ENCODE measurements around the gene CCDC85C. TPM values are rescaled to one million over a fixed set of nuclear protein-coding genes. Genes with fewer than 3 reads are reported as not detected.
A peak's percentile ranks its signal among the peaks of the same experiment; 100 is the strongest.

CCDC85C gene
- polyA plus RNA-seq, 1 of the 3 experiments (the other 2 are of a cell fraction): 9.6 TPM

- Histone ChIP-seq H4K20me1 (ENCODE audit: insufficient read depth) (peaks cover 19% of the 10 kb centered on the region; the same call in 1 of the 2 replicates), H3K4me2 (no peak overlapping the region), H3K4me1 (ENCODE audit: control insufficient read depth in 1 of 2, insufficient read depth in 2 of 2, low read depth in 1 of 2, low read length in 1 of 2) (peaks cover 0 to 16% of the 10 kb centered on the region in 2 experiments; a peak in 1 of 4 replicates), H2AFZ (ENCODE audit: low read depth) (no peak overlapping the region), H3K9me2 (no peaks in the 10 kb centered on the region), H3F3A (replicated peaks; ENCODE audit: insufficient read depth) (peaks cover 8% of the 10 kb centered on the region), H3K36me3 (replicated peaks in 1 of 2; ENCODE audit: control insufficient read depth in 1 of 2, insufficient read depth in 2 of 2, low read length in 1 of 2) (peaks cover 5 to 39% of the 10 kb centered on the region in 2 experiments), H3K27ac (ENCODE audit: low read depth in 2 of 2, low read length in 1 of 2) (no peak overlapping the region), H3K9ac (no peak overlapping the region), H3K4me3 (ENCODE audit: low read depth in 2 of 2, low read length in 1 of 2) (no peak overlapping the region), H3K27me3 (ENCODE audit: insufficient read depth) (no peaks in the 10 kb centered on the region), H3K9me3 (no peaks in the 10 kb centered on the region), H3K79me2 (ENCODE audit: insufficient read depth) (peaks cover 17% of the 10 kb centered on the region; the same call in 1 of the 2 replicates)
- CTCF ChIA-PET: interaction anchor here (0.6 to 3.6 kb wide), 4 partner anchors 60 to 112 kb away, joined by 3 to 34 read pairs (median 3); no protein-coding TSS in a partner anchor
- peak; percentile 23 for DNase-seq
- WGBS (ENCODE audit: low lambda C conversion rate): 98% methylated on average over 13 of the region's 27 CpGs
- TF ChIP-seq SIN3A (IDR thresholded peaks at IDR 0.05; ENCODE audit: borderline replicate concordance, low read depth, low read length) (no peak), TAF1 (IDR thresholded peaks at IDR 0.05; ENCODE audit: borderline replicate concordance, low read depth, low read length) (no peak), GABPA (IDR thresholded peaks at IDR 0.05; ENCODE audit: low read depth) (no peak), MEF2A (IDR thresholded peaks at IDR 0.05; ENCODE audit: borderline replicate concordance, low read depth) (no peak), ELF1 (IDR thresholded peaks at IDR 0.05) (no peak), USF1 (IDR thresholded peaks at IDR 0.05; ENCODE audit: borderline replicate concordance, low read depth) (no peak), FOXM1 (IDR thresholded peaks at IDR 0.05; ENCODE audit: low read depth) (no peak), IRF3 (IDR thresholded peaks at IDR 0.05; ENCODE audit: low read depth, low read length) (no peak), MAX (IDR thresholded peaks at IDR 0.05; ENCODE audit: low read depth) (no peak)
- POLR2A ChIA-PET: no interaction called here
Measured at GRCh38 chr14:99515301-99516155, 88.5 kb downstream of the CCDC85C start.

GRCh38 chr14:99514552-99515300 lies 89.3 kb downstream of the CCDC85C start:
- peak; percentile 14 for DNase-seq
- H2AFZ ChIP-seq (ENCODE audit: low read depth): no peak overlapping the region
- no peaks in the 10 kb centered on the region for H3K9me3 ChIP-seq
- H3K27ac ChIP-seq (ENCODE audit: low read depth in 2 of 2, low read length in 1 of 2): no peak overlapping the region
- peaks cover 17% of the 10 kb centered on the region; the same call in 1 of the 2 replicates for H3K79me2 ChIP-seq (ENCODE audit: insufficient read depth)
- TF ChIP-seq TCF12 (IDR thresholded peaks at IDR 0.05) (no peak), CHD2 (IDR thresholded peaks at IDR 0.05; ENCODE audit: low read length, partially characterized antibody) (no peak), SMC3 (IDR thresholded peaks at IDR 0.05; ENCODE audit: low read depth, low read length) (no peak), RXRA (IDR thresholded peaks at IDR 0.05; ENCODE audit: borderline replicate concordance, low read depth) (no peak), RCOR1 (IDR thresholded peaks at IDR 0.05; ENCODE audit: low read length) (no peak), FOXJ3 (CRISPR knock-in tag; IDR thresholded peaks at IDR 0.05) (no peak), FOXM1 (IDR thresholded peaks at IDR 0.05; ENCODE audit: low read depth) (no peak), CTCF (IDR thresholded peaks at IDR 0.05) (no peak), ELF1 (IDR thresholded peaks at IDR 0.05) (no peak)
- 100% methylated on average over 3 of the region's 20 CpGs for WGBS (ENCODE audit: low lambda C conversion rate)
- H3K36me3 ChIP-seq (replicated peaks in 1 of 2; ENCODE audit: control insufficient read depth in 1 of 2, insufficient read depth in 2 of 2, low read length in 1 of 2): peaks cover 5 to 42% of the 10 kb centered on the region in 2 experiments
- POLR2A ChIA-PET: no interaction called here
- no peaks in the 10 kb centered on the region for H3K9me2 ChIP-seq
- peaks cover 0 to 16% of the 10 kb centered on the region in 2 experiments; a peak in 1 of 4 replicates for H3K4me1 ChIP-seq (ENCODE audit: control insufficient read depth in 1 of 2, insufficient read depth in 2 of 2, low read depth in 1 of 2, low read length in 1 of 2)
- H3K9ac ChIP-seq: no peak overlapping the region
- H3K4me3 ChIP-seq (ENCODE audit: low read depth in 2 of 2, low read length in 1 of 2): no peak overlapping the region
- CTCF ChIA-PET: interaction anchor here (1.0 to 3.6 kb wide), 3 partner anchors 61 to 113 kb away, joined by 3 to 34 read pairs (median 3); no protein-coding TSS in a partner anchor
- H4K20me1 ChIP-seq (ENCODE audit: insufficient read depth): peaks cover 19% of the 10 kb centered on the region; the same call in 1 of the 2 replicates
- no peak overlapping the region for H3K4me2 ChIP-seq
- no peaks in the 10 kb centered on the region for H3K27me3 ChIP-seq (ENCODE audit: insufficient read depth)
- H3F3A ChIP-seq (replicated peaks; ENCODE audit: insufficient read depth): peaks cover 8% of the 10 kb centered on the region
